ENCODE data around the gene TOM1L2. TPM values are rescaled to one million over a fixed set of nuclear protein-coding genes. Genes with fewer than 3 reads are reported as not detected.
A peak's percentile ranks its signal among the peaks of the same experiment; 100 is the strongest.

Gene TOM1L2
- polyA plus RNA-seq, 1 donor, result 31.1 TPM

- WGBS (ENCODE audit: insufficient coverage, low lambda C conversion rate), result no CpG with 5 or more reads among the region's 25 CpGs
- no peaks in the 10 kb centered on the region for H3K27me3 ChIP-seq (ENCODE audit: control insufficient read depth, insufficient read depth, low read length)
- H3K9me3 ChIP-seq (ENCODE audit: control insufficient read depth, low read depth, low read length), result peaks cover 4% of the 10 kb centered on the region
- peak overlapping the region; percentile 98 for H3K27ac ChIP-seq (ENCODE audit: low read length)
- H3K36me3 ChIP-seq (ENCODE audit: control insufficient read depth, insufficient read depth, low read length), result peaks cover 13% of the 10 kb centered on the region
- H3K4me3 ChIP-seq (ENCODE audit: low read length), result peak overlapping the region; percentile 94
- peaks cover 65% of the 10 kb centered on the region for H3K4me1 ChIP-seq (ENCODE audit: control insufficient read depth, insufficient read depth, low read length)
- peak in 1 of 2 donors; percentile 46 for DNase-seq
These were observed 136.6 kb downstream of the TOM1L2 start for GRCh38 chr17:17835415-17836249.

- Histone ChIP-seq H3K27ac (ENCODE audit: low read length) (no peak overlapping the region), H3K4me3 (ENCODE audit: low read length) (no peak overlapping the region), H3K9me3 (ENCODE audit: control insufficient read depth, low read depth, low read length) (peaks cover 4% of the 10 kb centered on the region), H3K36me3 (ENCODE audit: control insufficient read depth, insufficient read depth, low read length) (peaks cover 13% of the 10 kb centered on the region), H3K4me1 (ENCODE audit: control insufficient read depth, insufficient read depth, low read length) (peaks cover 66% of the 10 kb centered on the region), H3K27me3 (ENCODE audit: control insufficient read depth, insufficient read depth, low read length) (no peaks in the 10 kb centered on the region)
- WGBS (ENCODE audit: insufficient coverage, low lambda C conversion rate), result no CpG with 5 or more reads among the region's 4 CpGs
- DNase-seq, result no peak
These were observed 137.2 kb downstream of the TOM1L2 start for GRCh38 chr17:17834974-17835373.

- Histone ChIP-seq H3K4me1 (ENCODE audit: control insufficient read depth, insufficient read depth, low read length) (peaks cover 56% of the 10 kb centered on the region), H3K27me3 (ENCODE audit: control insufficient read depth, insufficient read depth, low read length) (no peaks in the 10 kb centered on the region), H3K27ac (ENCODE audit: low read length) (no peak overlapping the region), H3K4me3 (ENCODE audit: low read length) (no peak overlapping the region), H3K36me3 (ENCODE audit: control insufficient read depth, insufficient read depth, low read length) (peaks cover 13% of the 10 kb centered on the region), H3K9me3 (ENCODE audit: control insufficient read depth, low read depth, low read length) (peaks cover 4% of the 10 kb centered on the region)
- WGBS (ENCODE audit: insufficient coverage, low lambda C conversion rate), result no CpG with 5 or more reads among the region's 8 CpGs
- no peak for DNase-seq
These were observed 138.4 kb downstream of the TOM1L2 start for GRCh38 chr17:17833658-17834357.

- Histone ChIP-seq H3K36me3 (ENCODE audit: control insufficient read depth, insufficient read depth, low read length) (peaks cover 21% of the 10 kb centered on the region), H3K4me1 (ENCODE audit: control insufficient read depth, insufficient read depth, low read length) (peaks cover 39% of the 10 kb centered on the region), H3K4me3 (ENCODE audit: low read length) (no peak overlapping the region), H3K9me3 (ENCODE audit: control insufficient read depth, low read depth, low read length) (peaks cover 2% of the 10 kb centered on the region), H3K27me3 (ENCODE audit: control insufficient read depth, insufficient read depth, low read length) (no peaks in the 10 kb centered on the region), H3K27ac (ENCODE audit: low read length) (peak overlapping the region; percentile 8)
- no peak for DNase-seq
- no CpG with 5 or more reads among the region's 2 CpGs for WGBS (ENCODE audit: insufficient coverage, low lambda C conversion rate)
These were observed 140.2 kb downstream of the TOM1L2 start for GRCh38 chr17:17832032-17832363.

GRCh38 chr17:17831208-17832031 lies 140.8 kb downstream of the TOM1L2 start:
- H3K27ac ChIP-seq (ENCODE audit: low read length), result peak overlapping the region; percentile 39
- H3K4me1 ChIP-seq (ENCODE audit: control insufficient read depth, insufficient read depth, low read length), result peaks cover 38% of the 10 kb centered on the region
- DNase-seq, result peak in 1 of 2 donors; percentile 40
- H3K9me3 ChIP-seq (ENCODE audit: control insufficient read depth, low read depth, low read length), result no peaks in the 10 kb centered on the region
- no peaks in the 10 kb centered on the region for H3K27me3 ChIP-seq (ENCODE audit: control insufficient read depth, insufficient read depth, low read length)
- H3K4me3 ChIP-seq (ENCODE audit: low read length), result no peak overlapping the region
- no CpG with 5 or more reads among the region's 12 CpGs for WGBS (ENCODE audit: insufficient coverage, low lambda C conversion rate)
- H3K36me3 ChIP-seq (ENCODE audit: control insufficient read depth, insufficient read depth, low read length), result peaks cover 22% of the 10 kb centered on the region

GRCh38 chr17:17830740-17831207 lies 141.4 kb downstream of the TOM1L2 start:
- Histone ChIP-seq H3K4me3 (ENCODE audit: low read length) (no peak overlapping the region), H3K9me3 (ENCODE audit: control insufficient read depth, low read depth, low read length) (no peaks in the 10 kb centered on the region), H3K36me3 (ENCODE audit: control insufficient read depth, insufficient read depth, low read length) (peaks cover 22% of the 10 kb centered on the region), H3K27me3 (ENCODE audit: control insufficient read depth, insufficient read depth, low read length) (no peaks in the 10 kb centered on the region), H3K4me1 (ENCODE audit: control insufficient read depth, insufficient read depth, low read length) (peaks cover 42% of the 10 kb centered on the region), H3K27ac (ENCODE audit: low read length) (peak overlapping the region; percentile 39)
- WGBS (ENCODE audit: insufficient coverage, low lambda C conversion rate), result no CpG with 5 or more reads among the region's 6 CpGs
- peak in 1 of 2 donors; percentile 70 for DNase-seq

- no peak overlapping the region for H3K4me3 ChIP-seq (ENCODE audit: low read length)
- no peaks in the 10 kb centered on the region for H3K9me3 ChIP-seq (ENCODE audit: control insufficient read depth, low read depth, low read length)
- peaks cover 22% of the 10 kb centered on the region for H3K36me3 ChIP-seq (ENCODE audit: control insufficient read depth, insufficient read depth, low read length)
- no peak for DNase-seq
- H3K27ac ChIP-seq (ENCODE audit: low read length), result peak overlapping the region; percentile 33
- peaks cover 42% of the 10 kb centered on the region for H3K4me1 ChIP-seq (ENCODE audit: control insufficient read depth, insufficient read depth, low read length)
- H3K27me3 ChIP-seq (ENCODE audit: control insufficient read depth, insufficient read depth, low read length), result no peaks in the 10 kb centered on the region
- no CpG with 5 or more reads among the region's 2 CpGs for WGBS (ENCODE audit: insufficient coverage, low lambda C conversion rate)
These were observed 142.0 kb downstream of the TOM1L2 start for GRCh38 chr17:17830269-17830567.

GRCh38 chr17:17827826-17828621 lies 144.2 kb downstream of the TOM1L2 start:
- DNase-seq, result no peak
- Histone ChIP-seq H3K27me3 (ENCODE audit: control insufficient read depth, insufficient read depth, low read length) (no peaks in the 10 kb centered on the region), H3K4me3 (ENCODE audit: low read length) (no peak overlapping the region), H3K9me3 (ENCODE audit: control insufficient read depth, low read depth, low read length) (no peaks in the 10 kb centered on the region), H3K27ac (ENCODE audit: low read length) (no peak overlapping the region), H3K36me3 (ENCODE audit: control insufficient read depth, insufficient read depth, low read length) (peaks cover 22% of the 10 kb centered on the region), H3K4me1 (ENCODE audit: control insufficient read depth, insufficient read depth, low read length) (peaks cover 51% of the 10 kb centered on the region)
- WGBS (ENCODE audit: insufficient coverage, low lambda C conversion rate), result no CpG with 5 or more reads among the region's 13 CpGs

- no peaks in the 10 kb centered on the region for H3K27me3 ChIP-seq (ENCODE audit: control insufficient read depth, insufficient read depth, low read length)
- H3K36me3 ChIP-seq (ENCODE audit: control insufficient read depth, insufficient read depth, low read length), result peaks cover 20% of the 10 kb centered on the region
- WGBS (ENCODE audit: insufficient coverage, low lambda C conversion rate), result no CpG with 5 or more reads among the region's 16 CpGs
- peak overlapping the region; percentile 91 for H3K27ac ChIP-seq (ENCODE audit: low read length)
- peaks cover 56% of the 10 kb centered on the region for H3K4me1 ChIP-seq (ENCODE audit: control insufficient read depth, insufficient read depth, low read length)
- no peaks in the 10 kb centered on the region for H3K9me3 ChIP-seq (ENCODE audit: control insufficient read depth, low read depth, low read length)
- DNase-seq, result no peak
- no peak overlapping the region for H3K4me3 ChIP-seq (ENCODE audit: low read length)
These were observed 145.0 kb downstream of the TOM1L2 start for GRCh38 chr17:17826942-17827785.
